GM18868 (cell line): ENCODE data around the gene CNPPD1.
"Not testable (repeated sequence)": the region's sequence is repeated elsewhere in the genome, so short reads cannot be mapped to it uniquely, and the experiment has no call there.

Experiments
- ATAC-seq: cut with Tn5 transposase; IDR thresholded peaks from one replicate; pipeline ENCODE4 v1.9.1; 2021; ENCODE audit warnings: mild to moderate bottlenecking, moderate library complexity; ENCODE audit not compliant: unreplicated experiment

The CNPPD1 gene

DNA sequence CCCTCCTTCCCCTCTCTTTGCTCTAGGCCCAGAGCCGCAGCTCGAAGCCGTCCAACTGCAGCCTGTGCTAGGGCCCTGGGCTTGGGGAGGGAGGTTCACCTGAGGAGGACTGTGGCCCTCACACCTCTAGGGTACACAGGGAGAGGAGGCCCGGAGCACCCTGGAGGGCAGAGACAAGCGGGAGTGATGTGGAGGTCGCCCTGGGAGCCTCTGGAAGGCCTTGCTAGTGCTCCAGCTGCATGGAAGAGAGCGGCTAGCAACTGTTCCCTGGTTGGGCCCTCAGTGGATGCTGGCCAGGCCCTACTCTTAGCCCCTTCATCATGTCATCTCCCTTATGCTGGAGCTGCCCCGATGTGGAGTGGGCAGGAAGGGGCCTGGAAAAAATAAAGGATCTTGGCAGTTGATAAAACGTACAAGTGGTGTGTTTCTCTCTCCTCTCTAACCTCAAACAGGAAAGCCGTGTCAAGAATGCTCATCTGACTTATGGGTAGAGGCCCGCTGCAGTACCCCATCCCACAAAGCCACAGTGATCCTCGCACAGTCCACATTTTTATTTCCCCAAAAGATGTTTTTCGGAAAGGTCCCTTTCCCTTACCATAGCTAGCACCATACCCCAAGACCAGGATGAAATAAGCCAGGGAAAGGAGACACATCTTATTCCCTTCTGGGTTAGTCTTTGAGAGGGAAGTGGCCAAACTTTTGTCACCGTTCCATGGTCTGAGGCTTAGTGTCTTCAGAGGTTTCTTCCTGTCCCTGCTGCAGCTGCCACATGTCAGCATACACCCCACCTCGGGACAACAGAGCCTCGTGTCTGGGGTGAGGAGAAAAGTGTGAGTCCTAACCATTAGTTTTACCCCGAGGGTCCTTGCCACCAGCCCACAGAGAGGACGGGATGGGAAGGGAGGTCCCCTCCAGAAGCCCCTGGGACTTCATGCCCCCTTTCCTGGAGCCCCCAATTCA, 32.8 kb upstream of the CNPPD1 start:
- no peak for ATAC-seq

DNA sequence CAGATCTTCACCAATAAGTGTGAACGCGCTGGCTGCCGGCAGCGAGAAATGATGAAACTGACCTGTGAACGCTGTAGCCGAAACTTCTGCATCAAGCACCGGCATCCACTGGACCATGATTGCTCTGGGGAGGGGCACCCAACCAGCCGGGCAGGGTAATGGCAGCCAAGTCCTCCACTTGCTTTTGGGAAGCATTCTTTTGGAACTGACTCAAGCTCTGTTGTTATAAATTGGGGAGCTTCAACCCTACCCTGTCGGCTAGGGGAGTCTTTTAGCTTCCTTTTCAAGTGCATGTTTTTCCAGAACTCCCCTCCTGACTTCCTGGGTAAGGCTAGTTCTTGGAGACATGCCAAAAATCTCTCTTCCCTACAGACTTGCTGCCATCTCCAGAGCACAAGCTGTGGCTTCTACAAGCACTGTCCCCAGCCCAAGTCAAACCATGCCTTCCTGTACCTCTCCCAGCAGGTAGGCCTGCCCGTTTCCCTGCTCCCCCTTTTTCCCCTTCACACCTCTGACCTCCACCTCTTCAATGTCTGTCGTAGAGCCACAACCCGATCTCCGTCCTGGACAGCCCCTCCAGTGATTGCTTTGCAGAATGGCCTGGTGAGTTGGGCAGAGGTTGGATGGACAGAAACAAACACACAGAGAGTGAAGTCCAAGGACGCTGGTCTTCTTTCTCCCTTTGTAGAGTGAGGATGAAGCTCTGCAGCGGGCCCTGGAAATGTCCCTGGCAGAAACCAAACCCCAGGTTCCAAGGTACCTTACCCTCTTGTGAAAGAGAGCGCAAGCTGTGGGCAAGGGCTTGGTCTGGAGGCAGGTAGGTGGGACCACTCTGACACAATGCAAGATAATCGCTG, 31.4 kb upstream of the CNPPD1 start:
- ATAC-seq: no peak

DNA sequence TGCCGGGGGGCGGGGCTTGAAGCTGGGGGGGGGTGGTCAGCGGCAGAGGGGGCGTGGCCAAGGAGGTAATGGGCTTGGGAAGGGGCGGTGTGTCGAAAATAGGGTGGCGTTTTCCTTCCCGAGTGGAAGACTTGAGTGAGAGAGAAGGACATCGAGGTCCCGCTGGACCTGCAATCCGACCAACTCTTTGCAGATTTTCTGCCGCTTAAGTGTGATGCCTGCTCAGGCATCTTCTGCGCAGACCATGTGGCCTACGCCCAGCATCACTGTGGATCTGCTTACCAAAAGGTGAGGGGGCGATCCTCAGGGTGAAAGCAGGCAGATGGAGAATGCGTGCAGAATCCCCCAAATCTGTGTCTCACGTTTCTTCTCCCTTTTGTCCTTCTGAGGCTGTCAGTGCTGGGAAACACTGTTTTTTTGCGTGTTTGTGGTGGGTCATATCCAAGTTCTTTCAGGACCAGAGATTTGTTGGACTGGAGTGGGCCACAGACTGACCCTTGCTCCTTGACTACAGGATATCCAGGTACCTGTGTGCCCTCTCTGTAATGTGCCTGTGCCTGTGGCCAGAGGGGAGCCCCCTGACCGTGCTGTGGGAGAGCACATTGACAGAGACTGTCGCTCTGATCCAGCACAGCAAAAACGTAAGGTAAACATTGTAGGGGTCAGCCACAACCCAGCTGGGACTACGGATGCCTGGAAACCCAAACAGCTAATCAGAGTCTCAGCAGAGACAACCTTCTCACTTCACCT, 30.6 kb upstream of the CNPPD1 start:
- no peak for ATAC-seq

DNA sequence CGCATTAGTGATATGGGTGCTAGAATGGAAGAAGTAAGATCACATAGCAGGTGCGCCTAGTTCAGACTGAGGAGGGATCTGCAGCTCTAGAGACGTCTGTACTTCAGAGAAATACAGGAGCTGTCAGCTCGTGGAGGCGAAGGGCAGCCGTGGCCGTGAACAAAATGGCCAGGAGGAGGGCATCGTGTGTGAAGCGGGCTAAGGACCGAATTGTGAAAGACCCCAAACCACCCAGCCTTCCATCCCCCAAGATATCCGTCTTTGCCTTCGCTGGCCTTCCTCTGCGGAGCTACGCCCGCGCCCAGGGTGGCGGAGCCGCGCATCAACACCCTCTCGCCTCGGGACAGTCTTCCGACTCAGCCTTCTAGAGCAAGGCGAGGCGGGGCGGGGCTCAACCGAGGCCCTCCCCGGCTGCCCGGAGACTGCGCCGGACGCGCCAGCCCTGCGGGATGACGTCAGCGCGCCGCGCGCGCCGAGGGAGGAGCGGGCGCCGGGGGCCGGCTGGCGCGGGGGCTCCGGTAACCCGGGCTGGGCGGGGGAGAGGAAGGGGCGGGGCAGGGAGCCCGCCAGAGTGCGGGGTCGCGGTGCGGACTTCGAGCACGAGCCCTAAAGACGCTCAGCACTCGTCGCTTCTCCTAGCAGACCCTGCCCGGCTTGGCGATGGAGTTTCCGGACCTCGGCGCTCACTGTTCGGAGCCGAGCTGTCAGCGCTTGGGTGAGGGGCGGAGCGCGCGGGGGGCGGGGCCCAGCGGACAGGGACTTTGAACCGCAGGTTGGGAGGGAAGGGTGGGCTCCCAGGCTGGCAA, 29.8 kb upstream of the CNPPD1 start, which contains the start of gene ZFAND2B:
Gene ZFAND2B, plus strand, starts transcription at position 455 of the 806 bp plus-strand sequence. Its CDS starts 206 bp downstream, at position 661.
- peak; percentile 97 for ATAC-seq

DNA sequence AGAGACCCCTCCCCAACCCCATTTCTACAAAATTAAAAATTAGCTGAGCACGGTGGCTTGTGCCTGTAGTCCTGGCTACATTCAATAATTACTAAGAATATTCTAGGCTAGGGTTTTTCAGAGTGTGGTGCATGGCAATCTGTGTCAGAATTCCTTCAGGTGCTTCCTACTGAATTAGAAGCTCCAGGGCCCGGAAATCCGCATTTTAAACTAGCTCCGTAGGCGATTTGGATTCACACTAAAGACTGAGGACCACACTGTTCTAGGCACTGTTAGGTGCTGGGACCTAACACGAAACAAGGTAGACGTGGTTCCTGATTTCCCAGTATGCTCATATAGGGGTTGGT, 29.2 kb upstream of the CNPPD1 start:
- ATAC-seq: no peak

DNA sequence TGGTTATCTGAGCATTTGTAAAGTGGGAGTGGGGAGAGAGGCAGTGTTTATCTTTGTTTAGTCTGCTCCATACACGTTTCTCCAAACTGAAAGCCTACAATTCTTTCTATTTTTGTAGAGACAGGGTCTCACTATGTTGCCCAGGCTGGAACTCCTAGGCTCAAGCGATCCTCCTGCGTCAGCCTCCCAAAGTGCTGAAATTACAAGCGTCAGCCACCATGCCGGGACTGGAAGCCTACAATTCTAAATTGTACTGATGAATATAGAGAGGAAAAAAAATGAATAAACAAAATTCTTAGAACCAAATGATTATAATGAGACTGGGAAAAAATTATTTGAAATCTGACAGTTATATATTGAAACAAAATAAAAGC, 28.4 kb upstream of the CNPPD1 start:
- ATAC-seq: no peak

DNA sequence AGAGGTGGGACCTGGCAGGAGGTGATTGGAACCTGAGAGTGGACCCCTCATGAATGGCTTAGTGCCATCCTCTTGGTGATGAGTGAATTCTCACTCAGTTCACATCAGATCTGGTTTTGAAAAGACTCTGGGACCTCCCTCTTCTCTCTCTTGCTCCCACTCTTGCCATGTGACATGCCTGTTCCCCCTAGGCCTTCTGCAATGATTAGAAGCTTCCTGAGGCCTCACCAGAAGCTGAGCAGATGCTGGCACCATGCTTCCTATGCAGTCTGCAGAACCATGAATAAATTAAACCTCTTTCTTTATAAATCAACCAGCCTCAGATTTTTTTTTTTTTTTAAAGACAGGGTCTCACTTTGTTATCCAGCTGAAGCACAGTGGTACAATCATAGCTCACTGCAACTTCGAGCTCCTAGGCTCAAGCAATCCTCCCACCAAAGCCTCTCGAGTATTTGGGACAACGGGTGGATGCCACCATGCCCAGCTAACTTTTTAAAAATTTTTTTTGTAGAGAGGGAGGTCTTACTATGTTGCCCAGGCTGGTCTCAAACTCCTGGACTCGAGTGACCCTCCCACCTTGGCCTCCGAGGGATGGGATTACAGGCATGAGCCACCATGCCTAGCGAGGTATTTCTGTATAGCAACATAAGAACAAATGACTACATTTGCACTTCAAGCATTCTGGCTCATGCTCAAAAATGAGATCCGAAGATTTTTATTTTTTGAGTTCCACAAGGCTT, 27.9 kb upstream of the CNPPD1 start:
- ATAC-seq: no peak

DNA sequence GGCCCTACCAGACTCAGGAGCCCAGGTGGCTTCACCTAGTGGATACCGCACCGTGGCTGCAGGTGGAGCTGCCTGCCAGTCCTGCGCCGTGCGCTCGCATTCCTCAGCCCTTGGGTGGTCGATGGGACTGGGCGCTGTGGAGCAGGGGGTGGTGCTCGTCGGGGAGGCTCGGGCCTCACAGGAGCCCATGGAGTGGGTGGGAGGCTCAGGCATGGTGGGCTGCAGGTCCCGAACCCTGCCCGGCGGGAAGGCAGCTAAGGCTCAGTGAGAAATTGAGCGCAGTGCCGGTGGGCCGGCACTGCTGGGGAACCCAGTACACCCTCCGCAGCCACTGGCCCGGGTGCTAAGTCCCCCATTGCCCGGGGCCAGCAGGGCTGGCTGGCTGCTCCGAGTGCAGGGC, 24.6 kb upstream of the CNPPD1 start:
- not testable (repeated sequence) for ATAC-seq

DNA sequence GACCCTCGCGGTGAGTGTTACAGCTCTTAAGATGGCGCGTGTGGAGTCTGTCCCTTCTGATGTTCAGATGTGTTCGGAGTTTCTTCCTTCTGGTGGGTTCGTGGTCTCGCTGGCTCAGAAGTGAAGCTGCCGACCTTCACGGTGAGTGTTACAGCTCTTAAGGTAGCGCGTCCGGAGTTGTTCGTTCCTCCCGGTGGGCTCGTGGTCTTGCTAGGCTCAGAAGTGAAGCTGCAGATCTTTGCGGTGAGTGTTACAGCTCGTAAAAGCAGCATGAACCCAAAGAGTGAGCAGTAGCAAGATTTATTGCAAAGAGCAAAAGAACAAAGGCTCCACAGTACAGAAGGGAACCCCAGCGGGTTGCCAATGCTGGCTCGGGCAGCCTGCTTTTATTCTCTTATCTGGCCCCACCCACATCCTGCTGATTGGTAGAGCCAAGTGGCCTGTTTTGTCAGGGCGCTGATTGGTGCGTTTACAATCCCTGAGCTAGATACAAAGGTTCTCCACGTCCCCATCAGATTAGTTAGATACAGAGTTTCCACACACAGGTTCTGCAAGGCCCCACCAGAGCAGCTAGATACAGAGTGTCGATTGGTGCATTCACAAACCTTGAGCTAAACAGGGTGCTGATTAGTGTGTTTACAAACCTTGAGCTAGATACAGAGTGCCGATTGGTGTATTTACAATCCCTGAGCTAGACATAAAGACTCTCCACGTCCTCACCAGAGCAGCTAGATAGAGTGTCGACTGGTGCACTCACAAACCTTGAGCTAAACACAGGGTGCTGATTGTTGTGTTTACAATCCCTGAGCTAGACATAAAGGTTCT, 24.0 kb upstream of the CNPPD1 start:
- ATAC-seq: not testable (repeated sequence)

DNA sequence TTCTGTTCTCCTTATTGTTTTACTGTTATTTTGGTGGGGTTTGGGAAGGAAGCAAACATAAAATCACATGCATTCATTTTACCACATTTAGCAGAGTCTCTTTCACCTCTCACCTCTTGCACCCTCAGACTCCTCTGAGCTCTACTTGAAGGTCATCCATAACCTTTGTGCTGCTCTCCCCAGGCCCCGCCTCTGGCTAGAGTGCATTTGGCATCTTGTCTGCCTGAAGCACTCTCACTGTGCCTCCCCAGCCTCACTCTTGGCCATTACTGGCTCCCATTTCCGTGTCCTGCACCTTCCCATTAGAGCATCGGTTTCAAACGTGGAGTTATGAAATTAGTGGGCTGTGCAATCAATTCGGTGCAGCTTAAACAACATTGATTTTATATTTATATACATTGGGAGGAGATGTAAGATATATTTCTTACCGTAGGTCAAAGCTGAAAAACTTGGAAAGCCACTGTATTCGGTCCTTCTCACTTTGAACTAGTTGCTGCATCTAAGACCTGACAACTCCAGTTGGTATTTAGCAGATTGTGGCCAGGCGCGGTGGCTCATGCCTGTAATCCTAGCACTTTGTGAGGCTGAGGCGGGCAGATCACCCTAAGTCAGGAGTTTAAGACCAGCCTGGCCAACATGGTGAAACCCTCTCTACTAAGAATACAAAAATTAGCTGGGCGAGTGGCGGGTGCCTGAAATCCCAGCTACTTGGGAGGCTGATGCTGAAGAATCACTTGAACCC, 22.9 kb upstream of the CNPPD1 start:
- no peak for ATAC-seq

DNA sequence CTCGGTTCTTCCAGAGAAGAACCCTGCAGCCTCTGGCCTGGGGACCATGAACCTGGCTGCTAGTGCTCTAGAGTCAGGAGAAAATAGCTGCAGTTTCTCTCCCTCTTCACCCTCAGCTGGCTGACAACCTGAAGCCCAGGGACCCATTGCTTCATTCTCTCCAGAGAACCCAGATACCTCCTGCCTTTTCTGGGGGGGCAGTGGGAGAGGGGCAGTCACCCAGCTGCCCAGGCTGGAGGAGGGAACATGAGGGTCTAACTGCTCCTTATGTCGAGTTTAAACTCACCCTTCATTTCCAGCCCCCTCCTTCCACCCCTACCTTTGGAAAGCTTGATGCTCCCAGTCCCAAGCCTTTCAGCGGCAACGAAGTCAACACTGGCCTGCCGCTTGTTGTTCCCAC, 22.2 kb upstream of the CNPPD1 start:
- no peak for ATAC-seq

DNA sequence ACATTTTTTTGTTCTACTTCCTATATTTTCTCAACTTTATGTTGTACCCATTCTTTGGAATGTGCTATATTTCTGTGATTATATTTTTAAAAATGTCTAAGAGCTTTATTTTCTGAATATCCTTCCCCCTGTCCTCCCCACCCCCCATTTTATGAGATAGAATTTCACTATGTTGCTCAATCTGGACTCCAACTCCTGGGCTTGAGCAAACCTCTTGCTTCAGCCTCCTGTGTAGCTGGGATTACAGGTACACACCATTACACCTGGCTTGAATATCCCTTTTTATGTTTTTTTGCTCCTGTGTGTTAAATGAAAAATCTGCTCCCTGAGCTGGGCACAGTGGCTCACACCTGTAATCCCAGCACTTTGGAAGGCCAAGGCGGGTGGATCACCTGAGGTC, 20.7 kb upstream of the CNPPD1 start:
- no peak for ATAC-seq

DNA sequence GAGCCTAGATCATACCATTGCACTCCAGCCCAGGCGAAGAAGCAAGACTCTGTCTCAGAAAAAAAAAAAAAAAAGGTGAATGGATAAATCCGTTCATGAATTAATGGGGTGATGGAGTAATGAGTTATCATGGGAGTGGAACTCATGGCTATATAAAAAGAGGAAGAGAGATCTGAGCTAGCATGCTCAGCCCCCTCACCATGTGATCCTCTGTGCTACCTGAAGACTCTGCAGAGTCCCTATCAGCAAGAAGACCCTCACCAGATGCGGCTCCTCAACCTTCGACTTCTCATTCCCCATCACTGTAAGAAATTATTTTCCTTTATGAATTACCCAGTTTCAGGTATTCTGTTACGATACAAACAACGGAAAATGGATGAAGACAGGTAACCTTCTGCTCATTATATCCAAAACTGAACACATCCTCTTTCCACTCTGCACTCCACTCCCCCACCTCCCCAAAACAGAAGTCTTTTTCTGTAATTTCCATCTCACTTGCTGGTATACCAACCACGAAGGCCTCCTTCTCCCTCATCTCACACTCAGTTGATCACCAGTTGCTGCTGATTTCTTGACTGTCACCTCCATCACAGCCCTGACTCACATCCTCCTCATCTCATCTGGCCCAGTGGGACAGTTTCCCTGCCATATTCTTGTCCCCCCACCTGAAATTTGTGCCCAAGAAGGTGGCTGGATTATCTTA, 10.2 kb upstream of the CNPPD1 start:
- no peak for ATAC-seq

DNA sequence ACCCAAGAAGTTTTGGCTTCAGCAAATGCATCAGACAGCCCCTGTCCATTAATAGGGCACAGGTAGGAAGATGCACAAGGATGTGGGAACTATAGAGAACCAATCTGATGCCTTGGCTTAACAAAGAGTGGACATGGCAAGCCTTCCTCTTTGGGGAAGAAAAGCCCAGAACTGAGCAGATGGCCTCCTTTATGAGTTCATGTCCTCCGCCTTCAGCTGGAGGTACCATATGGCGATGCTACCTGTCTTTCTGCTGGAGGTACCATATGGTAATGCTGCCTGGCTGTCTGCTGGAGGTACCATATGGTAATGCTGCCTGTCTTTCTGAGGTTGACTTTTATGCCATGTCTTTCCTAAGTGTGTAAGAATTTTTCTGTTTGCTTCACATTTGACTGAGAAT, 7.4 kb upstream of the CNPPD1 start:
- ATAC-seq: no peak

DNA sequence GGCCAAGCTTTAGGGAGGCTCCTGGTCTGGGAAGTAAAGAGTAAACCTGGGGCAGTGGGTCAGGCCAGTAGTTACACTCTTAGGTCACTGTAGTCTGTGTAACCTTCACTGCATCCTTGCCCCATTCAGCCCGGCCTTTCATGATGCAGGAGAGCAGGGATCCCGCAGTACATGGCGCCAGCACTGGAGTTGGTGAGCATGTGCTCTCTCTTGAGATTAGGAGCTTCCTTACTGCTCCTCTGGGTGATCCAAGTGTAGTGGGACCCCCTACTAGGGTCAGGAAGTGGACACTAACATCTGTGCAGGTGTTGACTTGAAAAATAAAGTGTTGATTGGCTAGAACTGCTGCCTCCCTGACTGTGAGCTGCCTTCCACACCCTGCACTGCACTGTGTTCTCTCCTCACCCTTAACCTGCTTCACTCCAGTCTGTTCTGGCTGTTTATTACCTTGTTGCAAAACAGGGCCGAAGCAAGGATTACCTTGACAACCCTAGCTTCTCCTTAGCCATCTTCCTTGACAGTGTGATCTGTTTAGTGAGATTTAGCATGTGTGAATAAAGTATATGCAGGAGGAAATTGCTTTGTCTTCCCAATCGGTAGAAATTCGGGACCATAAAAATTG, 6.5 kb upstream of the CNPPD1 start:
- ATAC-seq: no peak

DNA sequence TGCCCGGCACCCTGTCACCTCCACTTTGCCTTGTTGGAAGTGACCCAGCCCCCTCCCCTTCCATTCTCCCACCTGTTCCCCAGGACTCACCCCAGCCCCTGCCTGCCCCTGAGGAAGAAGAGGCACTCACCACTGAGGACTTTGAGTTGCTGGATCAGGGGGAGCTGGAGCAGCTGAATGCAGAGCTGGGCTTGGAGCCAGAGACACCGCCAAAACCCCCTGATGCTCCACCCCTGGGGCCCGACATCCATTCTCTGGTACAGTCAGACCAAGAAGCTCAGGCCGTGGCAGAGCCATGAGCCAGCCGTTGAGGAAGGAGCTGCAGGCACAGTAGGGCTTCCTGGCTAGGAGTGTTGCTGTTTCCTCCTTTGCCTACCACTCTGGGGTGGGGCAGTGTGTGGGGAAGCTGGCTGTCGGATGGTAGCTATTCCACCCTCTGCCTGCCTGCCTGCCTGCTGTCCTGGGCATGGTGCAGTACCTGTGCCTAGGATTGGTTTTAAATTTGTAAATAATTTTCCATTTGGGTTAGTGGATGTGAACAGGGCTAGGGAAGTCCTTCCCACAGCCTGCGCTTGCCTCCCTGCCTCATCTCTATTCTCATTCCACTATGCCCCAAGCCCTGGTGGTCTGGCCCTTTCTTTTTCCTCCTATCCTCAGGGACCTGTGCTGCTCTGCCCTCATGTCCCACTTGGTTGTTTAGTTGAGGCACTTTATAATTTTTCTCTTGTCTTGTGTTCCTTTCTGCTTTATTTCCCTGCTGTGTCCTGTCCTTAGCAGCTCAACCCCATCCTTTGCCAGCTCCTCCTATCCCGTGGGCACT, 5.8 kb upstream of the CNPPD1 start:
- ATAC-seq: no peak
